ENCODE results near the gene NCAM1. TPM values are rescaled to one million over a fixed set of nuclear protein-coding genes. Genes with fewer than 3 reads are reported as not detected.

Gene NCAM1
- total RNA-seq (2022; extraction: Qiagen RNA extraction), result 0.03 to 0.12 TPM in 2 of 5 replicates, not detected in the others

GRCh38 chr11:112961146-112961668, at the start of gene NCAM1:
Gene NCAM1 (plus strand): TSS chr11:112961420.

GRCh38 chr11:113314389-113315301, 353.4 kb downstream of the NCAM1 start, which contains the start of gene TTC12:
Gene TTC12 (plus strand): TSS chr11:113314583. CDS start chr11:113316258, 1,675 bp downstream.

